B cell (primary cell): ENCODE data around the gene MOV10L1.

Source experiments
- EZH2 ChIP-seq: IDR thresholded peaks from 2 replicates; pipeline ENCODE4 v1.6.1; 2012; ENCODE audit warnings: borderline replicate concordance, low read depth, mild to moderate bottlenecking, moderate library complexity, low read length; ENCODE audit not compliant: insufficient read depth, poor library complexity, severe bottlenecking
- TF ChIP-seq, protein P1 (sequence below): fragments of 200-600 bp; IDR thresholded peaks from one replicate; pipeline ENCODE4 v1.8.0; 2022; ENCODE audit warnings: antibody characterized with exemption, mild to moderate bottlenecking

DNA sequence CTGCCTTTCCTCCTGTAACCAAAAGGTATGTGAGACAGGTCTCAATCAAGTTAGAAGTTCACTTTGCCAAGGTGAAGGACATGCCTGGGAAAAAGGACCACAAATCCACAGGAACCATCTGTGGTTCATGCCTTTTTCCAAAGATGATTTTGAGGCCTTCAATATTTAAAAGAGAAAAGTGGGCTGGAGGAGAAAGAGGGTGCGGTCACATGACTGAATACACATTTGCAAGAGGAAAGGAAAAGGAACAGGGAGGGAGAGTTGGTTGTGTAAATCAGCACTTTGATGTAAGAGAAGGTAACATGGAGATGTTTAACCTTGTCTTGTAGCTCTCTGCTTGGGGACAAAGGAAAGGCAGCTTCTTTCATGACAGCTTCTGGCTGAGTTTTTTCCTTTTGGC, 21.2 kb downstream of the MOV10L1 start:
- TF ChIP-seq, protein P1, sequence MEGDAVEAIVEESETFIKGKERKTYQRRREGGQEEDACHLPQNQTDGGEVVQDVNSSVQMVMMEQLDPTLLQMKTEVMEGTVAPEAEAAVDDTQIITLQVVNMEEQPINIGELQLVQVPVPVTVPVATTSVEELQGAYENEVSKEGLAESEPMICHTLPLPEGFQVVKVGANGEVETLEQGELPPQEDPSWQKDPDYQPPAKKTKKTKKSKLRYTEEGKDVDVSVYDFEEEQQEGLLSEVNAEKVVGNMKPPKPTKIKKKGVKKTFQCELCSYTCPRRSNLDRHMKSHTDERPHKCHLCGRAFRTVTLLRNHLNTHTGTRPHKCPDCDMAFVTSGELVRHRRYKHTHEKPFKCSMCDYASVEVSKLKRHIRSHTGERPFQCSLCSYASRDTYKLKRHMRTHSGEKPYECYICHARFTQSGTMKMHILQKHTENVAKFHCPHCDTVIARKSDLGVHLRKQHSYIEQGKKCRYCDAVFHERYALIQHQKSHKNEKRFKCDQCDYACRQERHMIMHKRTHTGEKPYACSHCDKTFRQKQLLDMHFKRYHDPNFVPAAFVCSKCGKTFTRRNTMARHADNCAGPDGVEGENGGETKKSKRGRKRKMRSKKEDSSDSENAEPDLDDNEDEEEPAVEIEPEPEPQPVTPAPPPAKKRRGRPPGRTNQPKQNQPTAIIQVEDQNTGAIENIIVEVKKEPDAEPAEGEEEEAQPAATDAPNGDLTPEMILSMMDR, result no peak
- TF ChIP-seq EZH2, result no peak
